K562 (cell line): ENCODE measurements around the gene GRIN2D. TPM values are rescaled to one million over a fixed set of nuclear protein-coding genes. Genes with fewer than 3 reads are reported as not detected.
A peak's percentile ranks its signal among the peaks of the same experiment; 100 is the strongest.

Source experiments
- ASH1L ChIP-seq: fragments of 450-650 bp; IDR thresholded peaks from 2 replicates; pipeline ENCODE4 v1.6.1; 2018; ENCODE audit warnings: borderline replicate concordance, mild to moderate bottlenecking, low read depth; ENCODE audit not compliant: partially characterized antibody
- DMBX1 ChIP-seq: fragments of 250-450 bp; sonication (Bioruptor Pico); IDR thresholded peaks from 2 replicates; pipeline ENCODE4 v1.8.0; 2022; ENCODE audit warnings: inconsistent platforms, mild to moderate bottlenecking, moderate library complexity, borderline replicate concordance
- ETV5 ChIP-seq: sonication (generic); formaldehyde crosslinking; IDR thresholded peaks from 2 replicates; pipeline ENCODE4 v1.4.0; 2020; ENCODE audit warnings: low read depth, mild to moderate bottlenecking, missing genetic modification reagents
- FOXM1 ChIP-seq, 2 experiments: fragments of 450-650 bp in 1 of 2; sonication (generic) in 1 of 2; formaldehyde crosslinking in 1 of 2; IDR thresholded peaks; 2 replicates each; pipeline versions ENCODE4 v1.6.1 to v1.9.0; 2017 to 2022; ENCODE audit warnings: low read depth in 2 of 2, mild to moderate bottlenecking in 2 of 2, missing genetic modification reagents in 1 of 2, moderate library complexity in 1 of 2
- GABPB1 ChIP-seq: sonication (generic); formaldehyde crosslinking; IDR thresholded peaks from 2 replicates; pipeline ENCODE4 v1.8.0; 2022; ENCODE audit warnings: mild to moderate bottlenecking, missing genetic modification reagents
- HLTF ChIP-seq: fragments of 450-650 bp; IDR thresholded peaks from 2 replicates; pipeline ENCODE4 v1.6.1; 2016
- MIER1 ChIP-seq: fragments of 450-650 bp; IDR thresholded peaks from 2 replicates; pipeline ENCODE4 v1.6.1; 2016; ENCODE audit warnings: antibody characterized with exemption, mild to moderate bottlenecking, low read depth
- MYBL2 ChIP-seq, 2 experiments: fragments of 450-650 bp in 1 of 2; sonication (generic) in 1 of 2; formaldehyde crosslinking in 1 of 2; IDR thresholded peaks; 2 replicates each; pipeline versions ENCODE4 v1.6.1 to v1.8.1; 2017 to 2022; ENCODE audit warnings: borderline replicate concordance in 1 of 2, inconsistent platforms in 1 of 2, low read depth in 1 of 2, mild to moderate bottlenecking in 1 of 2, missing genetic modification reagents in 1 of 2, moderate library complexity in 1 of 2
- NCOA4 ChIP-seq: fragments of 450-650 bp; IDR thresholded peaks from 2 replicates; pipeline ENCODE4 v1.6.1; 2018; ENCODE audit warnings: mild to moderate bottlenecking; ENCODE audit not compliant: partially characterized antibody
- PURB ChIP-seq: sonication (generic); formaldehyde crosslinking; IDR thresholded peaks from 2 replicates; pipeline ENCODE4 v1.9.0; 2021; ENCODE audit warnings: low read depth, mild to moderate bottlenecking, missing genetic modification reagents
- SNIP1 ChIP-seq: fragments of 450-650 bp; IDR thresholded peaks from 2 replicates; pipeline ENCODE4 v1.7.1; 2017; ENCODE audit warnings: low read depth, mild to moderate bottlenecking
- SUPT5H ChIP-seq: fragments of 450-650 bp; IDR thresholded peaks from 2 replicates; pipeline ENCODE4 v1.6.1; 2016
- TBP ChIP-seq: optimal IDR thresholded peaks from 2 replicates; pipeline ENCODE3; 2011; ENCODE audit warnings: low read depth, low read length, improper control_type of control experiment
- TOE1 ChIP-seq, 2 experiments: fragments of 450-650 bp in 1 of 2; sonication (generic) in 1 of 2; formaldehyde crosslinking in 1 of 2; IDR thresholded peaks; 2 replicates each; pipeline versions ENCODE4 v1.7.1 to v1.8.0; 2016 to 2022; ENCODE audit warnings: borderline replicate concordance in 2 of 2, mild to moderate bottlenecking in 2 of 2, antibody characterized with exemption in 1 of 2, inconsistent platforms in 1 of 2, low read depth in 1 of 2, missing genetic modification reagents in 1 of 2, moderate library complexity in 1 of 2
- ZC3H8 ChIP-seq: fragments of 450-650 bp; IDR thresholded peaks from 2 replicates; pipeline ENCODE4 v1.6.1; 2017
- ZFP91 ChIP-seq: sonication (generic); formaldehyde crosslinking; IDR thresholded peaks from 2 replicates; pipeline ENCODE4 v1.8.0; 2022; ENCODE audit warnings: mild to moderate bottlenecking, missing genetic modification reagents
- ZNF324 ChIP-seq: fragments of 250-450 bp; sonication (Bioruptor Pico); IDR thresholded peaks from 2 replicates; pipeline ENCODE4 v1.4.0; 2020; ENCODE audit warnings: mild to moderate bottlenecking
- ZNF512 ChIP-seq: IDR thresholded peaks from 2 replicates; pipeline ENCODE4 v1.6.1; 2016; ENCODE audit warnings: missing genetic modification characterization, missing compliant biosample characterization
- ZNF707 ChIP-seq: fragments of 250-450 bp; sonication (Bioruptor Pico); conservative IDR thresholded peaks from 2 replicates; pipeline ENCODE4 v1.8.0; 2022; ENCODE audit warnings: inconsistent platforms, mild to moderate bottlenecking, moderate library complexity
- polyA plus RNA-seq, 8 experiments: library from polyadenylated mRNA; depleted of rRNA in 4 of 8; stranded (reverse) in 5 of 8; unstranded in 3 of 8; fragments of >200 nt; fragmentation: Nextera tagmentation in 2 of 8; fragmentation: Illumina TruSeq in 1 of 8; extraction: Ambion mirVana in 2 of 8; extraction: Trizol in 1 of 8; gene quantifications; 2 replicates each; pipeline versions ENCODE4 v1.2.1 to v1.2.3, GENCODE V29; 2011 to 2014; ENCODE audit warnings: inconsistent platforms in 1 of 8, missing spikeins in 1 of 8
- total RNA-seq, 7 experiments: library from RNA; depleted of rRNA in 6 of 7; stranded (reverse); fragments of >200 nt in 6 of 7; fragmentation: Illumina TruSeq in 2 of 7; extraction: Trizol in 2 of 7; gene quantifications; 2 replicates each; pipeline versions ENCODE4 v1.2.1 to v1.2.3, GENCODE V29; 2011 to 2021; ENCODE audit warnings: low replicate concordance in 1 of 7
- TF ChIP-seq, protein P1 (sequence below): sonication (generic); formaldehyde crosslinking; IDR thresholded peaks from 2 replicates; pipeline ENCODE4 v1.9.0; 2022; ENCODE audit warnings: mild to moderate bottlenecking, missing genetic modification reagents
- TF ChIP-seq, protein P2 (sequence below): fragments of 450-650 bp; IDR thresholded peaks from 2 replicates; pipeline ENCODE4 v1.6.1; 2016; ENCODE audit warnings: borderline replicate concordance

The GRIN2D gene
- total and polyA plus RNA-seq, 9 of the 15 experiments (the other 6 are each of a cell fraction or from before 2014, with no cell fraction given) = 0.32 to 31.5 (median 1.8) TPM

- no peak for TF ChIP-seq ZFP91
- TF ChIP-seq HLTF = peak; percentile 98
- TF ChIP-seq, protein P1, sequence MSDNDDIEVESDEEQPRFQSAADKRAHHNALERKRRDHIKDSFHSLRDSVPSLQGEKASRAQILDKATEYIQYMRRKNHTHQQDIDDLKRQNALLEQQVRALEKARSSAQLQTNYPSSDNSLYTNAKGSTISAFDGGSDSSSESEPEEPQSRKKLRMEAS (CRISPR knock-in tag) = peak; percentile 49
- peak; percentile 80; the same call in 1 of the 2 replicates for TF ChIP-seq MIER1
- no peak for TF ChIP-seq ZNF324 (CRISPR knock-in tag)
- no peak for TF ChIP-seq FOXM1 (IDR thresholded peaks at IDR 0.05; ENCODE audit: low read depth)
- no peak for TF ChIP-seq FOXM1 (CRISPR knock-in tag; IDR thresholded peaks at IDR 0.05; ENCODE audit: low read depth)
- TF ChIP-seq ZNF512 = peak; percentile 75
- TF ChIP-seq GABPB1 (CRISPR knock-in tag) = peak; percentile 5; the same call in 1 of the 2 replicates
- peak; percentile 49 for TF ChIP-seq ZC3H8
- TF ChIP-seq ZNF707 (CRISPR knock-in tag) = no peak
- TF ChIP-seq DMBX1 = no peak
- peak; percentile 48 for TF ChIP-seq ASH1L
- TF ChIP-seq ETV5 (CRISPR knock-in tag) = peak; percentile 23; the same call in 1 of the 2 replicates
- TF ChIP-seq MYBL2 (IDR thresholded peaks at IDR 0.05; ENCODE audit: low read depth) = no peak
- TF ChIP-seq MYBL2 (CRISPR knock-in tag; IDR thresholded peaks at IDR 0.05; ENCODE audit: borderline replicate concordance) = no peak
- no peak for TF ChIP-seq PURB (CRISPR knock-in tag)
- peak; percentile 79 for TF ChIP-seq SUPT5H
- peak; percentile 68; the same call in 1 of the 2 replicates for TF ChIP-seq TOE1 (IDR thresholded peaks at IDR 0.05; ENCODE audit: borderline replicate concordance)
- no peak for TF ChIP-seq TOE1 (CRISPR knock-in tag; IDR thresholded peaks at IDR 0.05; ENCODE audit: borderline replicate concordance, low read depth)
- peak; percentile 5 for TF ChIP-seq TBP
- TF ChIP-seq NCOA4 = peak; percentile 13
- TF ChIP-seq, protein P2, sequence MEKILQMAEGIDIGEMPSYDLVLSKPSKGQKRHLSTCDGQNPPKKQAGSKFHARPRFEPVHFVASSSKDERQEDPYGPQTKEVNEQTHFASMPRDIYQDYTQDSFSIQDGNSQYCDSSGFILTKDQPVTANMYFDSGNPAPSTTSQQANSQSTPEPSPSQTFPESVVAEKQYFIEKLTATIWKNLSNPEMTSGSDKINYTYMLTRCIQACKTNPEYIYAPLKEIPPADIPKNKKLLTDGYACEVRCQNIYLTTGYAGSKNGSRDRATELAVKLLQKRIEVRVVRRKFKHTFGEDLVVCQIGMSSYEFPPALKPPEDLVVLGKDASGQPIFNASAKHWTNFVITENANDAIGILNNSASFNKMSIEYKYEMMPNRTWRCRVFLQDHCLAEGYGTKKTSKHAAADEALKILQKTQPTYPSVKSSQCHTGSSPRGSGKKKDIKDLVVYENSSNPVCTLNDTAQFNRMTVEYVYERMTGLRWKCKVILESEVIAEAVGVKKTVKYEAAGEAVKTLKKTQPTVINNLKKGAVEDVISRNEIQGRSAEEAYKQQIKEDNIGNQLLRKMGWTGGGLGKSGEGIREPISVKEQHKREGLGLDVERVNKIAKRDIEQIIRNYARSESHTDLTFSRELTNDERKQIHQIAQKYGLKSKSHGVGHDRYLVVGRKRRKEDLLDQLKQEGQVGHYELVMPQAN = peak; percentile 83
- peak; percentile 15; the same call in 1 of the 2 replicates for TF ChIP-seq SNIP1
These were observed 4.0 kb downstream of the GRIN2D start (continued) for GRCh38 chr19:48397263-48398101.
